Neural progenitor cell (in vitro differentiated cells): Measurements from ENCODE around the gene ADAMTSL1. TPM values are rescaled to one million over a fixed set of nuclear protein-coding genes. Genes with fewer than 3 reads are reported as not detected.

Experiments
- DNase-seq: peaks from one replicate; pipeline ENCODE4 v3.0.0-alpha.2; 2016; ENCODE audit warnings: low spot score
- H2AFZ ChIP-seq: fragments of 200-600 bp; sonication (generic); replicated peaks from 2 replicates; pipeline ENCODE4 v1.6.1; 2016; ENCODE audit warnings: antibody characterized with exemption
- H3F3A ChIP-seq: fragments of 200-600 bp; sonication (generic); 2 replicates; pipeline ENCODE4 v1.6.1; 2016; ENCODE audit warnings: antibody characterized with exemption, low read depth
- H3K27ac ChIP-seq: fragments of 200-600 bp; sonication (generic); 2 replicates; pipeline ENCODE4 v1.5.1; 2016; ENCODE audit warnings: mild to moderate bottlenecking
- H3K27me3 ChIP-seq: fragments of 200-600 bp; sonication (generic); 2 replicates; pipeline ENCODE4 v1.6.1; 2016; ENCODE audit warnings: mild to moderate bottlenecking, moderate library complexity
- H3K36me3 ChIP-seq: fragments of 200-600 bp; sonication (generic); 2 replicates; pipeline ENCODE4 v1.5.1; 2016
- H3K4me1 ChIP-seq: fragments of 200-600 bp; sonication (generic); 2 replicates; pipeline ENCODE4 v1.6.1; 2016; ENCODE audit warnings: mixed run types
- H3K4me2 ChIP-seq: fragments of 200-600 bp; sonication (generic); 2 replicates; pipeline ENCODE4 v1.6.1; 2016
- H3K4me3 ChIP-seq: fragments of 200-600 bp; sonication (generic); 2 replicates; pipeline ENCODE4 v1.5.1; 2016
- H3K79me2 ChIP-seq: fragments of 200-600 bp; sonication (generic); 2 replicates; pipeline ENCODE4 v1.6.1; 2016; ENCODE audit warnings: low read depth
- H3K9ac ChIP-seq: fragments of 200-600 bp; sonication (generic); 2 replicates; pipeline ENCODE4 v1.6.1; 2016
- H3K9me3 ChIP-seq: fragments of 200-600 bp; sonication (generic); 2 replicates; pipeline ENCODE4 v1.5.1; 2016; ENCODE audit warnings: low read depth
- H4K20me1 ChIP-seq: fragments of 200-600 bp; sonication (generic); 2 replicates; pipeline ENCODE4 v1.6.1; 2016; ENCODE audit warnings: low read depth
- H3K27ac Mint-ChIP-seq: 3 replicates; pipeline ENCODE4 v1.8.0; 2021; ENCODE audit warnings: mixed read lengths
- H3K27me3 Mint-ChIP-seq: 2 replicates; pipeline ENCODE4 v1.8.0; 2022; ENCODE audit warnings: low read depth, mild to moderate bottlenecking, inconsistent platforms, moderate library complexity, mixed read lengths; ENCODE audit not compliant: insufficient read depth
- H3K36me3 Mint-ChIP-seq: 3 replicates; pipeline ENCODE4 v1.8.0; 2021; ENCODE audit warnings: mixed read lengths
- H3K4me1 Mint-ChIP-seq: 3 replicates; pipeline ENCODE4 v1.8.0; 2021; ENCODE audit warnings: mixed read lengths
- H3K4me3 Mint-ChIP-seq: 3 replicates; pipeline ENCODE4 v1.8.0; 2021; ENCODE audit warnings: mild to moderate bottlenecking, moderate library complexity, mixed read lengths
- H3K9me3 Mint-ChIP-seq: 3 replicates; pipeline ENCODE4 v1.8.0; 2020; ENCODE audit warnings: mixed read lengths
- CTCF ChIP-seq: fragments of 200-600 bp; sonication (generic); IDR thresholded peaks from 2 replicates; pipeline ENCODE4 v1.5.1; 2017; ENCODE audit warnings: antibody characterized with exemption, mild to moderate bottlenecking
- EZH2 ChIP-seq: fragments of 200-600 bp; sonication (generic); IDR thresholded peaks from 2 replicates; pipeline ENCODE4 v1.6.1; 2017; ENCODE audit warnings: antibody characterized with exemption, mild to moderate bottlenecking, moderate library complexity
- EZH2phosphoT487 ChIP-seq: fragments of 200-600 bp; sonication (generic); IDR thresholded peaks from 2 replicates; pipeline ENCODE4 v1.6.1; 2017; ENCODE audit warnings: antibody characterized with exemption
- total RNA-seq: library from RNA; depleted of rRNA; stranded (reverse); fragments of >200 nt; gene quantifications from 2 replicates; pipeline ENCODE4 v1.2.3, GENCODE V29; 2015; ENCODE audit warnings: low replicate concordance

ADAMTSL1 gene
- total RNA-seq, 1 donor from 2014 or later = 0.73 TPM

- Mint-ChIP-seq H3K9me3 (no peaks in the 10 kb centered on the region), H3K4me1 (peaks cover 32% of the 10 kb centered on the region)
Observed at GRCh38 chr9:18798508-18799290, 324.7 kb downstream of the ADAMTSL1 start.

GRCh38 chr9:18799428-18799827, 325.5 kb downstream of the ADAMTSL1 start:
- Mint-ChIP-seq H3K36me3 (no peaks in the 10 kb centered on the region), H3K4me1 (peaks cover 32% of the 10 kb centered on the region), H3K4me3 (no peak overlapping the region), H3K9me3 (no peaks in the 10 kb centered on the region), H3K27ac (no peak overlapping the region), H3K27me3 (peaks cover 2% of the 10 kb centered on the region)
- no peak overlapping the region for H3K4me2 ChIP-seq
- H4K20me1 ChIP-seq = no peaks in the 10 kb centered on the region
- no peak overlapping the region for H3K9ac ChIP-seq
- no peaks in the 10 kb centered on the region for H3K79me2 ChIP-seq
- H3F3A ChIP-seq = peaks cover 7% of the 10 kb centered on the region
- no peak overlapping the region for H3K27ac ChIP-seq
- DNase-seq = no peak
- no peaks in the 10 kb centered on the region for H3K27me3 ChIP-seq
- no peaks in the 10 kb centered on the region for H3K9me3 ChIP-seq
- H3K4me1 ChIP-seq = peaks cover 6% of the 10 kb centered on the region
- peak overlapping the region; percentile 29 for H2AFZ ChIP-seq
- TF ChIP-seq EZH2 = no peak
- no peak for TF ChIP-seq EZH2phosphoT487
- no peak for TF ChIP-seq CTCF
- no peaks in the 10 kb centered on the region for H3K36me3 ChIP-seq
- H3K4me3 ChIP-seq = no peak overlapping the region

More at GRCh38 chr9:18798508-18799290, 324.7 kb downstream of the ADAMTSL1 start:
- Histone ChIP-seq H3K4me1 (peaks cover 6% of the 10 kb centered on the region), H3K4me2 (no peak overlapping the region), H3K4me3 (no peak overlapping the region), H3F3A (peaks cover 7% of the 10 kb centered on the region), H3K36me3 (no peaks in the 10 kb centered on the region), H3K9me3 (no peaks in the 10 kb centered on the region), H3K9ac (no peak overlapping the region), H4K20me1 (no peaks in the 10 kb centered on the region), H3K27ac (no peak overlapping the region), H3K79me2 (no peaks in the 10 kb centered on the region), H3K27me3 (no peaks in the 10 kb centered on the region), H2AFZ (peak overlapping the region; percentile 29)
- H3K27me3 Mint-ChIP-seq = peaks cover 2% of the 10 kb centered on the region
- no peaks in the 10 kb centered on the region for H3K36me3 Mint-ChIP-seq
- H3K4me3 Mint-ChIP-seq = no peak overlapping the region
- no peak overlapping the region for H3K27ac Mint-ChIP-seq
- DNase-seq = no peak
- TF ChIP-seq EZH2phosphoT487 = no peak
- no peak for TF ChIP-seq CTCF
- no peak for TF ChIP-seq EZH2

GRCh38 chr9:18800579-18800978, 326.6 kb downstream of the ADAMTSL1 start:
- Histone ChIP-seq H3K4me2 (no peak overlapping the region), H3K4me3 (no peak overlapping the region), H3K27ac (no peak overlapping the region), H3K79me2 (no peaks in the 10 kb centered on the region), H3K36me3 (no peaks in the 10 kb centered on the region), H3K27me3 (no peaks in the 10 kb centered on the region), H3F3A (peaks cover 7% of the 10 kb centered on the region), H3K4me1 (peaks cover 13% of the 10 kb centered on the region), H3K9ac (no peak overlapping the region), H3K9me3 (no peaks in the 10 kb centered on the region), H4K20me1 (no peaks in the 10 kb centered on the region), H2AFZ (no peak overlapping the region)
- H3K9me3 Mint-ChIP-seq = no peaks in the 10 kb centered on the region
- H3K27me3 Mint-ChIP-seq = no peaks in the 10 kb centered on the region
- TF ChIP-seq CTCF = no peak
- TF ChIP-seq EZH2phosphoT487 = no peak
- no peak for TF ChIP-seq EZH2
- no peak overlapping the region for H3K4me3 Mint-ChIP-seq
- no peak for DNase-seq
- H3K36me3 Mint-ChIP-seq = no peaks in the 10 kb centered on the region
- peaks cover 29% of the 10 kb centered on the region for H3K4me1 Mint-ChIP-seq
- no peak overlapping the region for H3K27ac Mint-ChIP-seq
